Upper lobe of right lung (tissue), 1 donor: ENCODE data around the gene CDC42BPA. TPM values are rescaled to one million over a fixed set of nuclear protein-coding genes. Genes with fewer than 3 reads are reported as not detected.

Source experiments
- ATAC-seq: fragments of 200-7000 bp; cut with Tn5 transposase; one replicate; pipeline ENCODE4 v1.9.1; 2020; ENCODE audit warnings: mild to moderate bottlenecking, moderate library complexity
- DNase-seq: peaks from one replicate; pipeline ENCODE4 v3.0.0-alpha.2; 2020
- H3K27ac ChIP-seq: fragments of 200-600 bp; one replicate; pipeline ENCODE4 v1.8.0; 2022
- H3K27me3 ChIP-seq: fragments of 200-600 bp; one replicate; pipeline ENCODE4 v1.8.0; 2022; ENCODE audit warnings: mild to moderate bottlenecking
- H3K36me3 ChIP-seq: fragments of 200-600 bp; one replicate; pipeline ENCODE4 v1.8.0; 2022
- H3K4me1 ChIP-seq: fragments of 200-600 bp; one replicate; pipeline ENCODE4 v1.8.0; 2022
- H3K4me3 ChIP-seq: fragments of 200-600 bp; one replicate; pipeline ENCODE4 v1.8.0; 2022; ENCODE audit warnings: mild to moderate bottlenecking
- H3K9me3 ChIP-seq: fragments of 200-600 bp; one replicate; pipeline ENCODE4 v1.8.0; 2022
- CTCF ChIP-seq: fragments of 200-600 bp; IDR thresholded peaks from one replicate; pipeline ENCODE4 v1.8.0; 2022; ENCODE audit warnings: antibody characterized with exemption
- intact Hi-C: fragments of 100-400 bp; cut with DNase I; formaldehyde crosslinking; loops from one replicate; pipeline ENCODE4 v1.11.0; 2022
- total RNA-seq: library from RNA; stranded (reverse); fragmentation: NEBNext Ultra II Directional; extraction: Animal tissue kit (Norgen Biotek cat#: 25700); gene quantifications from one replicate; pipeline ENCODE4 v1.2.1, GENCODE V29; 2021
- donor health status: DM: no; HTN: yes; CAD: no; lungs with severe emphysema.

The CDC42BPA gene
- total RNA-seq, 1 donor from 2014 or later: 41.8 TPM

- intact Hi-C loops: no loop called here
- no peak overlapping the region for H3K27ac ChIP-seq
- no peak for TF ChIP-seq CTCF
- H3K4me3 ChIP-seq: no peak overlapping the region
- H3K9me3 ChIP-seq: no peaks in the 10 kb centered on the region
- no peaks in the 10 kb centered on the region for H3K27me3 ChIP-seq
- no peaks in the 10 kb centered on the region for H3K36me3 ChIP-seq
- no peaks in the 10 kb centered on the region for H3K4me1 ChIP-seq
- no peak for ATAC-seq
- DNase-seq: no peak
Measured at GRCh38 chr1:227261501-227261900, 56.8 kb downstream of the CDC42BPA start.

DNA sequence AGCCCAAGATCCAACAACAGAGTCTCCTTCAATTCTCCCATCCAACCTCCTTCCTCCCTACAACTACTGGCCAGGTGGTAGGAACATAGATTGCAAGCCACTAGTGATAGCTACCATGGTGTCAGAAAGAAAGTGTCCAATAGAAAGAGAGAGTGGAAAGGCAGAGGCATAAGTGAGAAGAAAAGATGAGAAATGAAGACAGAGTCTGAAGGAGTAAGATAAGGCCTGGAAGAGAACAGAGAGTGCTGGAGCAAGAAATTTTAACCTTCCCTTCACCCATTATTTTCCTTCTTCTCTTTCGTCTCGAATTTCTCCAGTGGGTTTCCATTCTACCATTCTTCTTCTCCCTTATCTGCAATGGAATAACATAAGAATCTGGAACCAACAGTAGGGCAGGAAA is 57.9 kb downstream of the CDC42BPA start:
- Histone ChIP-seq H3K27me3 (no peaks in the 10 kb centered on the region), H3K4me3 (no peak overlapping the region), H3K4me1 (no peaks in the 10 kb centered on the region), H3K36me3 (no peaks in the 10 kb centered on the region), H3K9me3 (no peaks in the 10 kb centered on the region), H3K27ac (no peak overlapping the region)
- intact Hi-C loops: no loop called here
- DNase-seq (no peak), ATAC-seq (no peak)
- no peak for TF ChIP-seq CTCF

DNA sequence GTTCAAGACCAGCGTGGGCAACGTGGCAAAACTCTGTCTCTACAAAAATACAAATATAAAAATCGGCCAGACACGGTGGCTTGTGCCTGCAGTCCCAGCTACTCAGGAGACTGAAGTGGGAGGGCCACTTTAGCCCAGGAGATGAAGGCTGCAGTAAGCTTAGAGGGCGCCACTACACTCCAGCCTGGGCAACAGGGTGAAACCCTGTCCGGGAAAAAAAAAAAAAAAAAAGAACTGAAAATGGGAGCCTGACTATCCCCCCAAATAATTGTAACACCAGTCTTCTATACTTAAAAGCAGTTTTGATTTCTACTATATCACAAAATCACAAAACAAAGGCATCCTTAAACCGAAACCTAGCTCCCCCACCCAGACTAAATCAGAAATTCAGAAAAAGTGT is 60.3 kb downstream of the CDC42BPA start:
- Histone ChIP-seq H3K4me1 (no peaks in the 10 kb centered on the region), H3K27me3 (no peaks in the 10 kb centered on the region), H3K36me3 (no peaks in the 10 kb centered on the region), H3K9me3 (no peaks in the 10 kb centered on the region), H3K4me3 (no peak overlapping the region), H3K27ac (no peak overlapping the region)
- DNase-seq (no peak), ATAC-seq (no peak)
- no peak for TF ChIP-seq CTCF
- intact Hi-C loops: no loop called here

- H3K27me3 ChIP-seq: no peaks in the 10 kb centered on the region
- H3K36me3 ChIP-seq: no peaks in the 10 kb centered on the region
- H3K9me3 ChIP-seq: no peaks in the 10 kb centered on the region
- H3K4me3 ChIP-seq: no peak overlapping the region
- no peak for TF ChIP-seq CTCF
- DNase-seq (no peak), ATAC-seq (no peak)
- no peak overlapping the region for H3K27ac ChIP-seq
- intact Hi-C loops: no loop called here
- H3K4me1 ChIP-seq: no peaks in the 10 kb centered on the region
Measured at GRCh38 chr1:227255086-227255732, 63.1 kb downstream of the CDC42BPA start.

GRCh38 chr1:227253065-227253464 is 65.2 kb downstream of the CDC42BPA start:
- Histone ChIP-seq H3K4me1 (no peaks in the 10 kb centered on the region), H3K9me3 (no peaks in the 10 kb centered on the region), H3K4me3 (no peak overlapping the region), H3K27me3 (no peaks in the 10 kb centered on the region), H3K36me3 (no peaks in the 10 kb centered on the region), H3K27ac (no peak overlapping the region)
- ATAC-seq (no peak), DNase-seq (no peak)
- no peak for TF ChIP-seq CTCF
- intact Hi-C loops: no loop called here
